Heart right ventricle (tissue), 16 donors: ENCODE measurements around the gene PLEKHH1. TPM values are rescaled to one million over a fixed set of nuclear protein-coding genes. Genes with fewer than 3 reads are reported as not detected.

Source experiments
- ATAC-seq, 8 donors: fragments of 200-7000 bp; cut with Tn5 transposase; one replicate each; pipeline ENCODE4 v1.9.1; 2020; ENCODE audit warnings: mild to moderate bottlenecking in 8 of 8, moderate library complexity in 8 of 8, moderate number of reproducible peaks in 1 of 8
- DNase-seq, 2 donors: peaks; one replicate each; pipeline ENCODE4 v3.0.0-alpha.2; 2020
- H3K27ac ChIP-seq, 10 donors: fragments of 200-600 bp; sonication (generic) in 2 of 10; one replicate each; pipeline versions ENCODE4 v1.5.0 to v1.8.0; 2020 to 2022; ENCODE audit warnings: mild to moderate bottlenecking in 3 of 10
- H3K27me3 ChIP-seq, 7 donors: fragments of 200-600 bp; one replicate each; pipeline ENCODE4 v1.8.0; 2021 to 2022; ENCODE audit warnings: mild to moderate bottlenecking in 2 of 7
- H3K36me3 ChIP-seq, 9 donors: fragments of 200-600 bp; sonication (generic) in 1 of 9; one replicate each; pipeline versions ENCODE4 v1.5.0 to v1.8.0; 2020 to 2022; ENCODE audit warnings: mild to moderate bottlenecking in 2 of 9
- H3K4me1 ChIP-seq, 9 donors: fragments of 200-600 bp; sonication (generic) in 1 of 9; one replicate each; pipeline versions ENCODE4 v1.5.0 to v1.8.0; 2020 to 2022; ENCODE audit warnings: mild to moderate bottlenecking in 4 of 9
- H3K4me3 ChIP-seq, 10 donors: fragments of 200-600 bp; sonication (generic) in 2 of 10; one replicate each; pipeline versions ENCODE4 v1.5.0 to v1.8.0; 2020 to 2022; ENCODE audit warnings: mild to moderate bottlenecking in 7 of 10, moderate library complexity in 2 of 10
- H3K9me3 ChIP-seq, 11 donors: fragments of 200-600 bp in 10 of 11; sonication (generic) in 2 of 11; one replicate each; pipeline versions ENCODE4 v1.5.0 to v1.8.0; 2013 to 2022; ENCODE audit warnings: mild to moderate bottlenecking in 2 of 11, control low read depth in 1 of 11, moderate library complexity in 1 of 11
- CTCF ChIP-seq, 9 donors: fragments of 200-600 bp; sonication (generic) in 2 of 9; IDR thresholded peaks; one replicate each; pipeline versions ENCODE4 v1.5.0 to v1.8.0; 2021 to 2022; ENCODE audit warnings: antibody characterized with exemption in 9 of 9, mild to moderate bottlenecking in 5 of 9, moderate library complexity in 1 of 9
- WGBS, 2 donors: extraction: QIAGEN DNeasy Blood & Tissue Kit; methylation state at CpG; one replicate each; pipeline ENCODE4 v1.1.7; 2013; ENCODE audit warnings: inconsistent platforms in 1 of 2; 5-methylcytosine and 5-hydroxymethylcytosine counted together
- intact Hi-C, 10 donors: fragments of 100-400 bp; cut with DNase I; formaldehyde crosslinking; loops; one replicate each; pipeline versions ENCODE4 v1.11.1 to v1.14.2; 2022
- polyA plus RNA-seq, 2 donors: library from polyadenylated mRNA; stranded (reverse); fragments of 200-250 nt; gene quantifications; one replicate each; pipeline ENCODE4 v1.2.3, GENCODE V29; 2013
- total RNA-seq, 10 donors: library from RNA; stranded (reverse); fragmentation: NEBNext Ultra II Directional in 3 of 10; extraction: Animal tissue kit (Norgen Biotek cat#: 25700) in 3 of 10; gene quantifications; one replicate each; pipeline versions ENCODE4 v1.2.1 to v1.2.4, GENCODE V29; 2021 to 2023
- donor health status: Arrhythmogenic right ventricular cardiomyopathy.
- donor health status: ischemic (EF 13 %, LVEDD 7.1; RV severe dilation, severe dysfunction).
- donor health status: healthy with polysubstance abuse.
- donor health status: DM: no; HTN: yes; CAD: no.
- donor health status: DM: no; HTN: no; CAD: no.
- donor health status: ischemic (EF 25% LVEDD 6.9; RV normal size, moderate dysfunction).
- donor health status: ischemic (EF 25% LVEDD 5.7; RV mildly dilated, moderate dysfunction).
- donor health status: healthy.
- donor health status: DM: yes; HTN: yes; CAD: no.
- donor health status: Ischemic cardiomyopathy.
- donor health status: ischemic (EF 35%, LVEDD 5.7; RV mildly dilated, moderate dysfunction).
- donor health status: nonischemic (EF 11% LVEDD 7.7; RV severe dilation, severe dysfunction).
- donor health status: DM: yes; HTN: yes; CAD: no.
- donor health status: PGD.
- donor health status: ischemic (EF 29% LVEDD 5.4; RV normal size, mild dysfunction).
- donor health status: nonischemic (EF 23%, LVEDD 6.1; RV moderate dilation, normal function).

Gene PLEKHH1
- total and polyA plus RNA-seq, 12 donors: 1.7 to 14.8 (median 3.7) TPM

GRCh38 chr14:67526181-67526580 is 6.9 kb upstream of the PLEKHH1 start:
- no peak for ATAC-seq
- peaks cover 0 to 60% (median 18%) of the 10 kb centered on the region in 7 donors for H3K27me3 ChIP-seq
- 59 to 66% methylated on average over 6 of the region's 6 CpGs for WGBS, 2 donors
- no peaks in the 10 kb centered on the region for H3K9me3 ChIP-seq
- no peak overlapping the region for H3K27ac ChIP-seq
- H3K4me1 ChIP-seq: peaks cover 0 to 6% (median 0%) of the 10 kb centered on the region in 9 donors
- no peaks in the 10 kb centered on the region for H3K36me3 ChIP-seq
- H3K4me3 ChIP-seq: no peak overlapping the region
- no peak for DNase-seq
- intact Hi-C loops: loop anchor here in 7 of 10 donors (2.0 to 10.0 kb wide), 6 partner anchors 41 to 179 kb away; partner anchors contain the start of gene RDH12 (in 3 of the 7)
- TF ChIP-seq CTCF (IDR thresholded peaks at IDR 0.05): no peak

- ATAC-seq: peak in 7 of 8 donors; percentile 40 to 81 (median 66)
- peak in 1 of 2 donors; percentile 22 for DNase-seq
- Histone ChIP-seq H3K36me3 (no peaks in the 10 kb centered on the region), H3K4me3 (no peak overlapping the region), H3K27me3 (peaks cover 0 to 57% (median 18%) of the 10 kb centered on the region in 7 donors), H3K9me3 (no peaks in the 10 kb centered on the region), H3K27ac (no peak overlapping the region), H3K4me1 (peaks cover 0 to 6% (median 0%) of the 10 kb centered on the region in 9 donors)
- intact Hi-C loops: loop anchor here in 7 of 10 donors (2.0 to 10.0 kb wide), 6 partner anchors 40 to 178 kb away; partner anchors contain the start of gene RDH12 (in 3 of the 7)
- WGBS, 2 donors: 78 to 81% methylated on average over 8 of the region's 8 CpGs
- peak; percentile 31 to 74 (median 63) for TF ChIP-seq CTCF (IDR thresholded peaks at IDR 0.05)
Measured at GRCh38 chr14:67526676-67527459, 6.2 kb upstream of the PLEKHH1 start.

DNA sequence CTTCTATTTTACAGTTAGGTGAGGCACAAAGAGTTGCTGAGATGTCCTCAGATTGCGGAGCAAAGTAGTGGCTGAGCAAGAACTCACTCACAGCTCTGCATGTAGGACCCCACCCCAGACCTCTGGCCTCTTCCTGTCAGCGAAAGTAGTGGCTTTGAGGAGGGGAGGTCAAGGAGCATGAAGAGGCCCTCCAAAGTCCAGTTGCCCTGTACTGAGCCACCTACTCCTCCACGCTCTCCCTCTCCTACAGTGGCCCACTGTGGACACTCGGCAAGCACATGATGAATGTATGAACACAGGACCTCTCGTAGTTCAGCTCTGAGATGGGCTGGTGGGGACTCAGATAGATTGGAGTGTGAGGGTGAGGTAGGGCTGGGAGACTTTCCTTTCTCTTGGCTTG is 5.3 kb upstream of the PLEKHH1 start:
- no peak overlapping the region for H3K27ac ChIP-seq
- H3K27me3 ChIP-seq: peaks cover 0 to 57% (median 14%) of the 10 kb centered on the region in 7 donors
- peaks cover 0 to 12% (median 3%) of the 10 kb centered on the region in 9 donors for H3K4me1 ChIP-seq
- intact Hi-C loops: loop anchor here in 7 of 10 donors (2.0 to 10.0 kb wide), 6 partner anchors 40 to 177 kb away; partner anchors contain the start of gene RDH12 (in 3 of the 7)
- no peaks in the 10 kb centered on the region for H3K36me3 ChIP-seq
- ATAC-seq (no peak), DNase-seq (no peak)
- no peak overlapping the region for H3K4me3 ChIP-seq
- no peaks in the 10 kb centered on the region for H3K9me3 ChIP-seq
- WGBS, 2 donors: 82 to 86% methylated on average over 5 of the region's 5 CpGs
- no peak for TF ChIP-seq CTCF (IDR thresholded peaks at IDR 0.05)

- no peak overlapping the region for H3K27ac ChIP-seq
- H3K4me3 ChIP-seq: no peak overlapping the region
- 94 to 97% methylated on average over 1 of the region's 1 CpG for WGBS, 2 donors
- DNase-seq: no peak
- no peaks in the 10 kb centered on the region for H3K36me3 ChIP-seq
- no peaks in the 10 kb centered on the region for H3K9me3 ChIP-seq
- intact Hi-C loops: loop anchor here in 7 of 10 donors (5.0 to 10.0 kb wide), 5 partner anchors 39 to 177 kb away; partner anchors contain the start of gene RDH12 (in 3 of the 7)
- no peak for TF ChIP-seq CTCF (IDR thresholded peaks at IDR 0.05)
- H3K27me3 ChIP-seq: peaks cover 0 to 57% (median 9%) of the 10 kb centered on the region in 7 donors
- peaks cover 0 to 13% (median 4%) of the 10 kb centered on the region in 9 donors for H3K4me1 ChIP-seq
- ATAC-seq: no peak
Measured at GRCh38 chr14:67528276-67528675, 4.8 kb upstream of the PLEKHH1 start.
